Fibroblast of skin of left quadriceps (primary cell): ENCODE results near the gene UMODL1.

Experiments used
- DNase-seq, 2 experiments: peaks; one replicate each; pipeline ENCODE4 v3.0.0-alpha.2; 2013; ENCODE audit warnings: low read depth in 2 of 2

Gene UMODL1, protein sequence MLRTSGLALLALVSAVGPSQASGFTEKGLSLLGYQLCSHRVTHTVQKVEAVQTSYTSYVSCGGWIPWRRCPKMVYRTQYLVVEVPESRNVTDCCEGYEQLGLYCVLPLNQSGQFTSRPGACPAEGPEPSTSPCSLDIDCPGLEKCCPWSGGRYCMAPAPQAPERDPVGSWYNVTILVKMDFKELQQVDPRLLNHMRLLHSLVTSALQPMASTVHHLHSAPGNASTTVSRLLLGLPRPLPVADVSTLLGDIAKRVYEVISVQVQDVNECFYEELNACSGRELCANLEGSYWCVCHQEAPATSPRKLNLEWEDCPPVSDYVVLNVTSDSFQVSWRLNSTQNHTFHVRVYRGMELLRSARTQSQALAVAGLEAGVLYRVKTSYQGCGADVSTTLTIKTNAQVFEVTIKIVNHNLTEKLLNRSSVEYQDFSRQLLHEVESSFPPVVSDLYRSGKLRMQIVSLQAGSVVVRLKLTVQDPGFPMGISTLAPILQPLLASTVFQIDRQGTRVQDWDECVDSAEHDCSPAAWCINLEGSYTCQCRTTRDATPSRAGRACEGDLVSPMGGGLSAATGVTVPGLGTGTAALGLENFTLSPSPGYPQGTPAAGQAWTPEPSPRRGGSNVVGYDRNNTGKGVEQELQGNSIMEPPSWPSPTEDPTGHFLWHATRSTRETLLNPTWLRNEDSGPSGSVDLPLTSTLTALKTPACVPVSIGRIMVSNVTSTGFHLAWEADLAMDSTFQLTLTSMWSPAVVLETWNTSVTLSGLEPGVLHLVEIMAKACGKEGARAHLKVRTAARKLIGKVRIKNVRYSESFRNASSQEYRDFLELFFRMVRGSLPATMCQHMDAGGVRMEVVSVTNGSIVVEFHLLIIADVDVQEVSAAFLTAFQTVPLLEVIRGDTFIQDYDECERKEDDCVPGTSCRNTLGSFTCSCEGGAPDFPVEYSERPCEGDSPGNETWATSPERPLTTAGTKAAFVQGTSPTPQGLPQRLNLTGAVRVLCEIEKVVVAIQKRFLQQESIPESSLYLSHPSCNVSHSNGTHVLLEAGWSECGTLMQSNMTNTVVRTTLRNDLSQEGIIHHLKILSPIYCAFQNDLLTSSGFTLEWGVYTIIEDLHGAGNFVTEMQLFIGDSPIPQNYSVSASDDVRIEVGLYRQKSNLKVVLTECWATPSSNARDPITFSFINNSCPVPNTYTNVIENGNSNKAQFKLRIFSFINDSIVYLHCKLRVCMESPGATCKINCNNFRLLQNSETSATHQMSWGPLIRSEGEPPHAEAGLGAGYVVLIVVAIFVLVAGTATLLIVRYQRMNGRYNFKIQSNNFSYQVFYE

DNA sequence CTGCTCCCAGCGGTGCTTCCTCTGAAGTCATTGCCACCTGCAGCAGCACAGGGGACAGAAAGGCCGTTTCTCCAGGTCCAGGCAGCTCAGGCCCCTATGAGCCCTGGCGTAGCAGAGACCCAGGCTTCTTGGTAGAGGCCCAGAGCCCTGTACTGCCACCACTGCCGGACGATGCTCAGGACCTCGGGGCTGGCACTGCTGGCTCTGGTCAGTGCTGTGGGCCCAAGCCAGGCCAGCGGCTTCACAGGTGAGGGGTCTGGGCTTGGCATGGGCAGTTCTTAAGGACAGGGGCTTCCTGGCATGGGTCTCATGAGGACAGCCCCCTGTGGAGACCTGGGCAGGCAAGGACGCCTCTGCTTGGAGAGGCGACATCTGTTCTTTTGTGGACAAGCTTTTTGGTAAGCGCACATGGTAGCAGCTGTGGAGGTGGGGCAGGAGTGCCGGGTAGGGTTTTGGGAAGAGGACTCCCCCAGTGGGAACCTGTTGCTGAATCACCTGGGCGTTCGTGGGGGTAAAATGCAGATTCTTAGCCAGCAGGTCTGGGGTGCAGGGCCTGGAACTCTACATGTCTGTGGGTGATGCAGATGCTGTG is at the start of gene UMODL1:
Gene UMODL1 (plus strand): TSS at position 172 of the 592 bp plus-strand sequence. CDS start 0 bp downstream, at position 172.
- DNase-seq, result no peak

DNA sequence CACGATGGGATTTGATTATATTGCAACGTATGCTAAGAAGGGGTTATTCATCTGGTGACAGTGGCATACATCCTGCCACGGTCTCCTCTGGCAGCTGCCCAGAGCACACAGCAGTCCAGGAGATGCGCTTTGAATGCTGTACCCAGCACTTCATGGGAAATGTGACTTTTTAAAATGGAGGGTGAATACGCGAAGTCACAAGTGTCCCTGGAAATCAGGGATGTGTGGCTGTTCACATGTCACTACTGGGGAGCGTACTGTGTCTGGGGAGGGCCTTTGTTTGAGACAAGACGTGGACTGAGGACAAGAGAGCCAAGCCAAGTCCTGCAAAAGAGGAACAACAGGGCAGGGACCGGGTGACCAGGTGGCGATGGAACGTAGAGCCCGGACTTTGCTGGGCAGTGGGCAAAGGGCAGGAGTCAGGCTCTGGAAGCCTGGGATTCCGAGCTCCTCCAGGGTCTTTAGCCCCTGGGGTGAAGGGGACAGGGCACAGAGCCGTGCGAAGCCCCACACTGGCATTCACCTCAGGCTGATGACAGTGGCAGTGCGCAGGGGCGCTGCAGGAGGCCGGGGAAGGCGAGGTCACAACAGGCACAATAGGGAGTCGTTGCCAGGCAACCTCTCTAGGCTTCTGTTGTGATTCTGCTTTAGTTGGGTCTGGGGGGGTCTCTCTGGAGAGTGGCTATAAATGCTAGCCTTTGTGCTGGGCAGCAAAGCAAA is 49.6 kb upstream of the UMODL1 start:
- no peak for DNase-seq

DNA sequence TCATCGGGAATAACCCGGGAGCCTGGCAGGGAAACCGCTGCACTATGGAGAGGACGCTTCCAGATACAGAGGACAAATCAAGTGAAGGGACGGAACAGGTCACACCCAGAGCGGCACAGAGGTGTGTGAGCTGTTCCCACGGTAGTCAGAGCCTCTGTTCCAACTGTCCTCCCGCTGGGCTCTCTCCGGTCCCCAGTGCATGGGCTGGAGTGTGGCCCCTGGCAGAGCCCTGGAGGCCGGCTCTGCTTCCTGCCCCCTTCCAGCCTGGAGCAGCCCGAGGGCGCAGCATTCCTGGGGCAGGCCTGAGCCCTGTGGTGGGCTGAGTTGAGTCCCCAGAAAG is 49.1 kb upstream of the UMODL1 start:
- DNase-seq, result no peak

DNA sequence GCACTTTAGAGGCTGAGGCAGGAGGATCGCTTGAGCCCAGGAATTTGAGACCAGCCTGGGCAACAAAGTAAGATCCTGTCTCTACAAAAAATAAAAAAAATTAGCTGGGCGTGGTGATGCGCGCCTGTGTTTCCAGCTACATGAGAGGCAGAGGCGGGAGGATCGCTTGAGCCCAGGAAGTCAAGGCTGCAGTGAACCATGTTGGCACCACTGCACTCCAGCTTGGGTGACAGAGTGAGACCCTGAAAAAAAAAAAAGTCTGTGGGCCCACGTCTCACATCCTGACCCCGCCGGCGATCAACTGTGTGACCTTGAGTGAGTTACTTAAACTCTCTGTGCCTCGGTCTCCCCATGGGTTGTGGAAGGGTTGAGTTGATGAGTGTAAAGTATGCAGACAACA is 48.2 kb upstream of the UMODL1 start:
- DNase-seq, result no peak

DNA sequence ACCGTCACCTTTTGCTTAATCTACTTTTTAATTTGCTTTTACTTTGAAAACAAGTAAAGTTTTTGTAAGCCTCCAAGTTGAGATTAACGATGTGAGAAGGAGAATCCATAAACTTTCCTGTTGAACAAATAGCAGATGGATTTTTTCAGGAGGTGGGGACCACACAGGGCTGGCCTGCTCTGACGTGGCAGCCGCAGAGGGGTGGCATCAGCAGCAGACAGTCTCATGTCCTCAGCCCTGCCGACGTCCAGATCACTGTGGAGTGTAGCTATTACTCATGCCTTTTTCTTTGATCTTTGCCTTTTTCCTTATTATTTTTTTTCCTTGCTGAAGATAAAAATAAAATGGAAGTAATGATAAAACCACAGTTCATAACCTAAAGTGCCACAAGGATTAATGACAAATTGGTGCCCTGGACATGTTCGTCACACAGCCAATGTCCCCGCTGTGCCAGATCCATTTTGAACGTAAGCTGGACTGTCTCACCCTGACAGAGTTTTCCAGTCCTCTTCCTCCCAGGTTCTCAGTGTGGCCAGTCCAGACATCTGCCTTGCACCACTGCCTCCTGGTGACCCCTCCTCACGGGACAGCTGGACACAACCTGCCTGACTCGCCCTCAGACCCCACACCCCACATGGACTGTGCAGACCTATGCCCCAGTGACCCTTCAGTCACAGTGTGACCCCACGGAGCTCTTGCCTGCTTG is 45.6 kb upstream of the UMODL1 start:
- DNase-seq, result no peak

DNA sequence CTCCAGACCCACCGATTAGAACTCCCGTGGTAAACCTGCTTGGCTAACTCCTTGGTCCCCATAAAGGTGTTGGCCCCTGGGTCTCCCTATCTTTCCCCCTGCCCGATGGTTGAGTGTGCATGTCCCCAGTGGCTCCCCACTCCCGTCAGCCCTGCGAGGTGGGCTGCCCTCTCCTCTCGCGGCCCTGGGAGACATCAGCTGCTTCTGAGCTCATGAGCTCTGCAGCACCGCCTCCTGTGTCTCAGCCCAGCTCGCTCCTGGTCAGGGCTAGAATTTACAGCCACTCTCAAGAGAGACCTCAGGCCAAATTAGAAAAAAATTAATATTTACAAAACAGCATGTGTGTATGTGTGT is 45.1 kb upstream of the UMODL1 start:
- no peak for DNase-seq

DNA sequence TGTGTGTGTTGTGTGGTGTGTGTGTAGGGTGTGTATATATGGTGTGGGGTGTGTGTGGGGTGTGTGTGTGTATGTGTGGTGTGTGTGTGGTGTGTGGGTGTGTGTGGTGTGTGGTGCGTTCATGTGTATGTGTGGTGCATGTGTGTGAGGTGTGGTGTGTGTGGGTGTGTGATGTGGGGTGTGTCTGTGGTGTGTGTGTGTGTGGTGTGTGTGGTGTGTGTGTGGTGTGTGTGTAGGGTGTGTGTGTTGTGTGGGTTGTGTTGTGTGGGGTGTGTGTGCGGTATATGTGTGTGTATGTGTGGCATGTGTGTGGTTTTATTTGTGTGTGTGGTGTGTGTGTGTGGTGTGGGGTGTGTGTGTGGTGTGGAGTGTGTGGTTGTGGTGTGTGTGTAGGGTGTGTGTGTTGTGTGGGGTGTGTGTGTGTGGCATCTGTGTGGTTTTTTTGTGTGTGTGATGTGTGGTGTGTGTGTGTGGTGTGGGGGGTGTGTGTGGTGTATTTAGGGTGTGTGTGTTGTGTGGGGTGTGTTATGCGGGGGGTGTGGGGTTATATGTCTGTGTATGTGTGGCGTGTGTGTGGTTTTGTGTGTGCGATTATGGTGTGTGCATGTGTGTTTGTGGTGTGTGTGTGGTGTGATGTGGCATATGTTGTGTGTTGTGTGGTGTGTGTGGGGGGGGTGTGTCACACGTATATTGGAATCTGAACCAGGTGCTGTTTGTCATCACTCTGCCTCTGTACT is 43.9 kb upstream of the UMODL1 start:
- no peak for DNase-seq

DNA sequence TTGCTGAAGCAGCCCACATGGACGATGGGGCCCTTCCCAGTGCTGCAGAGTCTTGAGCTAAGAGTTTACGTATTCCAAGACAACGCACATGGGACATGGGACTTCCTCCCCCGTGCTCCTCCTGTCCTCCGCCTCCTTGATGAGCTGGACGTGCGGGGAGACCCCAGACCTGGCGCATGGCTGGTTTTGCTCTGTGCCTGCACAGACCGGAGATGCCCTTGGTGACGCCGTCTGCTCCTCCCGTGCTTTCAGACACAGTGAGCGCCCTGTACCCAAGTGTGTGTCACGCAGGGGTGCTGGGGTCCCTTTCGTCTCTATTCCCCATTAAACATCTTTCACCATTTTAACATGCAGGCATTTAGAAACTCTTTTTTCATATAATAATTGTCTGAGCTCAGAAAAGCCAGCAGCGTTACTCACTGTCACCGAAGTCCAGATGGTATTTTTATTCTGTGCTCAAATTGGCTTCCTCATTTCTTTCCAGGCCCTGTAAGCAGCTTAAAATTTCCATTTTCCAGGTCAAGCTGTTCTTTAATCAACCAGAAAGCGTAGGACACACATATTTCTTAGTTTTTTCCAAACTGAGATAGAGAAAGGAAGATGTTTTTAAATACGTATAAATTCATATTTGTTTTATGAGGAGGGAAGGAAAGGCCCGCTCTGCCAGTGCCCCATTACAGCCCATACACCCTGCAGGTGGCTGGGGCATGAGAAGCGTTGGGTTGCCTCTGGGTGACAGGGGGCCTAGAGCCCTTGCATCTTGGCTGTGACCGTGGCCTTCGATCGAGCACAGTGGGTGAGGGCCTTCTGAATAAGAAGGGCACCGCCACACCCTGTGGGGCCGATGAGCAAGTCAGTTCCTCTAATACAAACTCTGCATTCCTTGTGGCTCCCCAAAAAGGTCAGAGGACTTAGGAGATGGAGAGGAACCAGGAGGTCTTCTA is 43.0 kb upstream of the UMODL1 start:
- DNase-seq, result no peak

DNA sequence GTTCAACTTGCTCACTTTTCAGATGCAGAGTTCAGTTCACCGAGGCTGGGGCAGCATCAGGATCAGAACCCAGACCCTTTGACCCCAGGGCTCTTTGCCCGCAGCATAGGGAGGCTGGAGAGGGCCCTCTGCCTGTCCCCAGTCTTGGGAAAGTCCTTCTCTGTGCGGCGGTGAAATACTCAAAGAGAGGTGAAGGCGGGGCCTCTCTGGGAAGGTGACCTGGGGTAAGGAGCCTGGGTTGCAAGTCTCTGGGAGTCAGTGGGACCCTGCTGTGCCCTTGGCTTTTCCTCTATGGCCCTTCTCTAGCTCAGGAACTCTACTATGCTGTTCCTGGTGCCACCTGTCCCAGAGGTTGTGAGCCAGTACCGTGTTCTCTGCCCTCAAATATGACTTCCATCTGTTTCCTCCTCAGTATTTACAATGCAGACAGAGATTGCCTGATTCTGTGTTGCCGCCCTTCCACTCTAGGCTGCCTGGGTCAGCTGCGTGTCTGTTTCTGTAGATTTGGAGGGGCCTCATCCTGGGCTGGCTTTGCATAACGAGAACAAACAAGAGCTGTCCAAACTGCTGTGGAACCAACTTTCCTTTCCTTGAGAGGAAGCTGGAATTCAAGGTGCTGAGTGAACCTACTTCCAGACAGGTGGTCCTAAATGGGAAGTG is 42.2 kb upstream of the UMODL1 start:
- DNase-seq, result no peak

DNA sequence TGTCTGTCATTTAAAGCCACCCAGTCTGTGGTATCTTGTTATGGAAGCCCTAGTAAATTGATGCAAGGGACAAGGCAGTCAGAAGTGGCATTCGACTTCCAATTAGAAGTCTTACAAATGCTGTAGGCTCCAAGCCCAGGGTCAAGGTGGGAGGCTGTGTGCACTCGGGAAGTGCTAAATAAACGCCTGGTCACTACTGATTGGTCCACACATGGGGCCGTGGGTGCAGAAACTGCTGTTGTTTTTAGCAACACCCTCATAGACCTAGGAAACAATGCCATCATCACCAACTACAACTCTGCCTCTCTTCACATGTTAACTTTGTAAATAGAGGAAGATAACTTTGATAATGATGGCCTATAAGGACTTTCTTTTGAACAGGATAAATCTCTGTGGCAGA is 40.8 kb upstream of the UMODL1 start:
- DNase-seq, result no peak

DNA sequence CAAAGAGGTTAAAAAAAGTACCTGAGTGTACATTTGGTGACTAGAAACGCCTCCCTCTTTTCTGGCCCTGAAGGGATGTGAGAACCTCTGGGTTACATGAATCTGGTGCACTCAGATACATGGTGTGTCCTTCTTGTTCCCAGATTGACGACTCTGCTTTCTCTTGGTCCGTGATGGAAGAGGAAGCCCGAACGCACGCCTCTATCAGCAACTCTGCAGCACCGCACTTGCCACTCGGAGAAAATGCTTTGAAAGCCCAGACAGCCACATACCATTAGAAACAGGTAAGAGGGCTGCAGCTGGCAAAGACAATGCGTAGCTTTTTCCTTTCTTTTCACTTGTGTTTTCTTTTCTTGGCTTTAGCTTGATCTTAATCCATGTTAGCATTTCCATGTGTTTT is 39.9 kb upstream of the UMODL1 start:
- DNase-seq, result no peak

DNA sequence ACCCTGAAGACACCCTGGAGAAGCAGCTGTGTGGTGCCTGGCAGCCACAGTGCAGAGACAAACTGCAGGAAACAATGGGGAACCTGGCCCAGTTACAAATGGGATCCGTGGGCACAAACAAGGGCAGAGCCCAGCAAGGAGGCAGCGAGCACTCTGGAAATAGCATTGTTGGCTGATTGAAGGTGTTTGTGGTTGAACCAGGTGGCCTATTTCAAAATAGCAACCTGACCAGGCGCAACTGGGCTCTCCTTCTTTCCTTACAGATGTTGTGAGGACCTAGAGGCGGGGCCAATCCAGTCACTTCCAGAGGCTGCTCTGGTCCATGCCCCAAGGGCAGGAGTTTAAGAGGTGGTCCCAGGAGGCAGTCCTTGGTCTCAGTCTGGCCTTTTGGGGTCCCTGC is 39.3 kb upstream of the UMODL1 start:
- DNase-seq, result no peak

DNA sequence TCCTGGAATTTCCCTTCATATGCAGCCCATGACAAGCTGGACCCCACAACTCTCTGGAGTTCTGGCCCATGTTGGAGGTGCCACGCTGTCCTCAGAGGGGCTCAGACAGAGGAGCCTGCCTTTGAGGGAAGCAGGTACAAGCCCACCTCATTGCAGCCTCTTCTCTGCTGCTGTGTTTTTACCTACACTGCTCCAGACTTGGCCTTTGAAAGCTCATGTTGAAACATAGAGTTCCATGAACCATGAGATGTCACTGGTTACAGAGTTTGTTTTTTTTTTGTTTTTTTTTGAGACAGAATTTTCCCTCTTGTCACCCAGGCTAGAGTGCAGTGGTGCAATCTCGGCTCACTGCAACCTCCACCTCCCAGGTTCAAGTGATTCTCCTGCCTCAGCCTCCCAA is 38.9 kb upstream of the UMODL1 start:
- no peak for DNase-seq

DNA sequence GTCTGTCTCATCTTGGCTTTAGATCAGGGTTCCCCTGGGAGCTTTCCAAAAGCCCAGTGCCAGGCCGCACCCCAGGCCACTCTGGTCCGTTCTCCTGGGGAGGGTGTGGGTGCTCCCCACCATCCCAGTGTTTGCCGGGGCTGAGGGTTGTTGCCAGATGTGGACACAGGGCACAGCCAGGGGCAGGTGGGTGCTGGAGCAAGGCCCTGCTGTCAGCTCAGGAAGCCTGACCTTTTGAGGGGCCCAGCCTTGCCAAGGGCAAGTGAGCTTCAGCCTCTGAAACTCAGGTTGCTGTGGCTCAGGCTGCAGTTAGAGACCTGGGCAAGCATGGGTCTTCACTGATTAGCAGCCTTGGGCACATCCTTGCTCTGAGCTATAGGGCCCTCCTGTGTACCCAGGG is 38.1 kb upstream of the UMODL1 start:
- DNase-seq, result no peak

DNA sequence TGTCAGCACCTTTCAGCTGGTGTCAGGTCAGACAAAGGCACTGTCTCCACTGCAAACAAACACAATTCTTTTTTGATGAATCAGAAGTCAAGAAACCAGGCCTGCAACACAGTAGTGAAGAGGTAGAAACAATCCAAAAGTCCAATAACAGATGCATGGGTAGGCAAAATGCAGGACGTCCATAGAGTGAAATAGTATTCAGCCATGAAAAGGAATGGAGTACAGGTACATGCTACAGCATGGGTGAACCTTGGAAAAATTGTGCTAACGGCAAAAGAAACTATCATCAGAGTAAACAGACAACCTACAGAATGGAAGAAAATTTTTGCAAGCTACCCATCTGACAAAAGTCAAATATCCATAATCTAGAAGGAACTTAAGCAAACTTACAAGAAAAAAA is 34.8 kb upstream of the UMODL1 start:
- DNase-seq, result no peak

DNA sequence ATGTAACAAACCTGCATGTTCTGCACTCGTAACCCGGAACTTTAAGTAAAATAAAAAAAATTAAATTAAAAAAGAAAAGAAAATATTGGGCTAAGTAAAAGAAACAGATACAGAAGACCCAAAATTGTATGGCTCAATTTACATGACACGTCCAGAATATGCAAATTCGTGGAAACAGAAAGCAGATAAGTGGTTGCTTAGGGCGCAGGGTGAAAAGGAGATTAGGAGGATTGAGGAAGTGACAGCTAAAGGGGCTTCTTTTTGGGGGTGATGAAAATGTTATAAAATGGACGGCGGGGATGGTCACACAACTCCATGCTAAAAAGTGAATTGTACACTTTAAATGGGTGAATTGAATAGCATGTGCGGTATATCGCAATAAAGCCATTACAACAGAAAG is 33.6 kb upstream of the UMODL1 start:
- no peak for DNase-seq

DNA sequence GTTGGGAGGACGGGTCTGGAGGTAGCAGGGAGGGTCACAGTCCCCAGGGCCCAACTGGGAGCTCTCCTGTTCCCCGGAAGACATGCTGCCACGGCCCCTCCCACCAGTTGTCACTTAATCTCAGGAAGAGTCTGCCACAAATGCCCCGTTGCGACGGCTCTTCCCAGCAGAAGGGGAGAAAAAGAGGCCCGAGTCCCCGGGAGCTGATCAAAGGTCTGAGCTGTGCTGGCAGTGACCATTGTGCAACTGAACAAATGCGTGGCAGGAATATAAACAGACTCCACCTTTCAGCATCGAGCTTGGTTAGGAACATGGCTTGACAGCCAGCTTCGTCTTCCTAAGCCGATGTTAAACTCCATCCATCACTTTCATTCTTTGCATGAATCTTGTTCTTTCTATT is 33.2 kb upstream of the UMODL1 start:
- no peak for DNase-seq

DNA sequence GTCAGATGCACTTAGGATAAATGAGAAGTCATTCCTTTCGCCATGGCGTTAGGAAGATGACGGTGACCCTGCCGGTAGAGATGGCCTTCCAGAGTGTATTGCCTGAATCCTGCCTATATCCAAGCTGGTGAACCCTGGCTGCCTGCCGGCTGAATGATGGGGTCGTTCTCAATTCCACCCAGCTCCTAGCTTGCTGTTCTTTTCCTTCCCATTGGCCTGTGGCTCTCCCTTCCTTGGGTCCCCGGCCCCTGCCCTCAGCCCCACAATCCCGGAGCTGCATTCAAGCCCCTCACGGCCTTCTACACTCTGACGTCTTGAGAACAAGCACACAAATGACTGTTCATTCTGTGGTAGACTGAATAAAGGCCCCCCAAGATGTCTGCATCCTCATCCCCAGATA is 32.7 kb upstream of the UMODL1 start:
- DNase-seq, result no peak
